NCI-H2171 (cell line): Measurements from ENCODE around the gene EIF2A.
"Not testable (repeated sequence)": the region's sequence is repeated elsewhere in the genome, so short reads cannot be mapped to it uniquely, and the experiment has no call there.

Experiments
- DNase-seq: peaks from one replicate; lab custom pipeline; 2025; lab: John Stamatoyannopoulos, UW

EIF2A gene

DNA sequence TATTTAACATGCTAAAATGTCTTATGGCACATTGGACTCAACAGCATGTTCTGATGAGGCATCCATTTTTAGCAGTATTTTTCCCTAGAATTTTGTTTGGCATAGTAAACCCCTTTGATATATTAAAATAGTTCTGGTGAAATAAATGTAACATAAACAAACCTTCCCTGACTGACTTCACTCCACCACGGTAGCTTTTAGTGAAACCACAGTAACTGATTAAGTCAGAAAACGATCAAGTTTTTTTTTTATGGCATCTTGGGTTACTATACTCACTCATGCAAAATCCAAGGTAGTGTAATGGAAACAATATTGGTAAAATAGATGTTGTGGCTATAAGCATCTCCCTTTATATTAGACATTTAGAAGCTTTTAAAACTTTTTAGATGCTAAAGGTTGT, 3.1 kb upstream of the EIF2A start:
- DNase-seq = no peak

DNA sequence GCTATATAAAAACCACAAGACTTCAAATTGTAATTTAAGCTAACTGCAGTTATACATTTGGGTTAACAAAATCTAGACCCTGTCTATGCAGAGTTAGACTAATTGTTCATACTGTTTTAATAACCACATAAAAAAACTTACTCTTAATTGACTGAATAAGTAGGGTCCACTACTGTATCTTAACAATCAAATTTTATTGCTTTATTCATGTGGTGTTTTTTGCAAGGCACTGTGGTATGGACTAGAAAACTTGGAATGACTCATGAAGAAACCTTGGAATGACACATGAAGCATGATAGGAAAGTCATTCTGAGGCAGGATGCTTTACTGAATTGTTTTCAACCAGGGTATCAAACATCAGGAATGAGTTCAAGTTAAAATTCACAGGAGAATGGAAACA, 2.5 kb upstream of the EIF2A start:
- DNase-seq = no peak

DNA sequence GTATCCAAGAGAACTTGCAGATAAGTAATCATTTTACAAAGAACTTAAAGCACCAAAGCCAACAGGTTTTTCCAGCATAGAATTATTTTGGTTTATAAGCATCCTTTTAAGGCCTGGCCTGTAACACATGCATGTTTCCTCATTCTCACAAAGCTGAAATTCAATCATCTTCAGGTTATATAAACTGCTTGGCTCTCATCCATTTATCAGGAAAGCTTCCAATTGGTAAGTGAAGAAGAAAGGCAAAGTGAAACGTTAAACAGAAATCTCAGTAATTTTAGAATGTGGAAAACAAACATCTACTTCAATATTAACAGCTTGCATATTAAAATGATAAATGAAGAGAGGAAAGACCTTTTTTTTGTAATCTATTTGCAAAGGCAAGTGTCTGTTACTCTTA, 1.9 kb upstream of the EIF2A start:
- no peak for DNase-seq

DNA sequence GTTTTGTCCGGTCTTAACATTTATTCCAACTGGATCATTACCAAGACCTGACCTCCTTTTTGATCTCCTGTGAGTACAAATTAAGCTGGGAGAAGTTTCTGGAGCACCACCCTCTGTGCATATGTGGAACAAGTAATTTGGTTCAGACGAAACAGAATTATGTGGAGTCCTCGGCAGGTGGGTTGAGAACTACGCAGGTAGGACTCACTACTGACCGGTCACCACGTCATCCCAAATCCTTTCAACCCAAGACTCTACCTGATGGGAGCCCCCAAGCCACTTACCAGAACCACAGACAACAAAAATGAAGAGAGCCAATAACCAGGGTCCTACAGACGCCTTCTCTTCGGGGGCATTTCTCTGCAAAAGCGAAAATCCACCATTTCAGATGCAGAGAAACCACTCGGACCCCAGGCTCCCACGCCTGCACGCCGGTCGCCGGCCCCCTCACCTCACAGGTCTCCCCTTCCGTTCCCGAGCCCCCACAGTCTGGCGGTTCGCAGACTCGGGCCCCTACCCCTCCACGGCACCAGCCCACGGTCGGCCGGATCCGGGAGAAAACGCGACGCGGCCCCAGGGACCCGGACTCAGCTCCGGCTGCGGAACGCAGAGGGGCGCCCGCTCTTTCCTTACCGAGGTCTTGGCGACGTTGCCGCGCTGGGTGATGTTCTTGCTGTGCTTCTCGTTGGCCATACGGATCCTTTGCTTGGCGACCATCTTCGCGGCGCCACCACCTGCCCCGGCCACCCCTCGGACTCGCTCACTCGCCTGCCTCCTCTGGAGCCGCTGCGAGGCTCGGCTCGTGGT, 965 bp upstream of the EIF2A start:
- DNase-seq = peak; percentile 17

DNA sequence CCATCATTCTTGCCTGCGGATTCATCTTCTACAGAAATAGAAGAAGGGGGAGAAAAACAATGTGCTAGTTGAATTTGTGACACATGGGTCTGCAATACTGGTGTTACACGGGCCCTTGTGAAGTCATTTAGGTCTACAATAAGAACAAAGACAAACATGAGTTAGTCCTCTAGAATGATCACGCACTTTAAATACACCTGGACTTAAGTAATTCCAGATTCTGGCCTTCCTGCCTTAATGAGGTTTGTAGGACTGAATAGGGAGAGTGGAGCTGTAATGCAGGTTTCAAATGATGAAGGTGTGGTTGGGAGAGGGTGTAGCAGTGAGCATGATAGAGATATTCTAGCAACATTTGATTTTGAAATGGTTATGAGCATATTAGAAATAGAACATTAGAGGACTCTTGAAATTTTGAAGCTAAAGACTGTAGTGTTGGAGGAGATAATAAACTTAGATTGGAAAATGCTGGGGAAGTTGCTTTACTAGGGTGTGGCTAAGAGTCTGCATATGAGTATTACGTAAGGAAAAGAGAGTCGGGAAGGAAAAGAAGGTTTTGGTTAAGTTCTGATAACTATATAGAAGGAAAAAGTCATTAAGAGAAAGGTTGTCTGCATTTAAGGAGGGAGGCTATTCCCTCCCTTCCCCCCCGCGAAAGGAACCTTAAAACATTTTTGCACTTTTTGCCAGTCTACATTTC, 606 bp downstream of the EIF2A start:
- DNase-seq = peak; percentile 41

DNA sequence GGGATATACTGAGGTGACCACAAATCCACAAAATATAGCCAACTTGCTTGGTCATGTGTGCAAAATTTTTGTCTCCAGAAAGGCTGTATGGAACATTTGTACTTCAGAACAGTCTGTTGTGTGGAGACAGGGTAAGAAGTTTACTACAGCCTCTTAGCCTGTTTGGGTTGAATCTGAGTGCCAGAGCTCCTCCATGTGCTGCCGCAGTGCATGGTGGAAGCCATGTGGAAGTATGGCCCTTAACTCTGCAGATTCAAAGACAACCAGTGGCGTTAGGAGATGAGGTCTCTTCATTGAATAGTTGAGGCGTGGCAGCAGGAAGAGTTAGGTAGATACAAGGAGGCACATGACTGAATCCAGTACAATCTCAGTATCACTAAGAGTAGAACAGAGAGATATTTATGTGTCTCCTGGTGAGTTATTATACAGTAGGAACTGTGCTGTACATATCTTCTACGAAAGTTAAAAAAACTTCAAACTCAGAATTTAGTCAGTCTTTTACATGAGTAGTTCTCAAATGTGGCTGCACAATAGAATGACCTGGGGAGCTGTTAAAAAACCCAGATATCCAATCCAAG, 9.4 kb downstream of the EIF2A start:
- no peak for DNase-seq

DNA sequence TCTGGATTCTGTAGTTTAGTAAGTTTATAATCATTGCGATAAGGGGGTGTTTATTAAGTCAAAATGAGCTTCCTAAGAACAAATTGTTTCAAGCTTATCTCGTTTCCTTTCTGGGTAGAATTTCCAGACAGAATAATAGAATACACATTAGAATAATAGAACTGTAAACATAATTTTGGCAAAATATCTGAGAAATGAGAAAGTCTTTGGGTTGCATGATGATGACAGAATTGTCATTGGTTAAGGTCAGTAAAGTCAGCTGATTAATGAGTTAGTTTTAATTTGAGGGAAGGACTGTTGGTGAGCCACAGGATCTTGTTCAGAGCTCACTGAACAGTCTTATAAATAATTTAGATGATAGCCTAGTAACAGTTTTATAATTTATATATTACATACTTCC, 10.2 kb downstream of the EIF2A start:
- DNase-seq = no peak

DNA sequence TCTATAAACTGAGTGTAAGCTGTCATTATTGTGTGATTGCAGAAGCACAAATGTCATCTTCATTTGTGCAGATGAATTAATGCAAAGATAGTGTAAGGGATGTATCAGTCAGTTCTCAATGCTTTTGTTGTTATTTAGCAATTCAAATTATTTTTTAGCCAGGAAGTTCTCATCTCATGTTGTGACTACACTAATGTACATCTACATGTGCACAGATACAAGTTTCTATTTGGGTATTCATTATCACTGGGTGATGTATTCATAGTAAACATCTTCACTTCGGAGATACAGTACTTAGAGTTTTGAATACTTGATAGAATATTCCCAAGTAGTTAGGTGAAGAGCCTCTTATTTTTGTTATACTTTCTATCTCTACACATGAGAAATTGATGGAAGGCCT, 11.1 kb downstream of the EIF2A start:
- DNase-seq = no peak

DNA sequence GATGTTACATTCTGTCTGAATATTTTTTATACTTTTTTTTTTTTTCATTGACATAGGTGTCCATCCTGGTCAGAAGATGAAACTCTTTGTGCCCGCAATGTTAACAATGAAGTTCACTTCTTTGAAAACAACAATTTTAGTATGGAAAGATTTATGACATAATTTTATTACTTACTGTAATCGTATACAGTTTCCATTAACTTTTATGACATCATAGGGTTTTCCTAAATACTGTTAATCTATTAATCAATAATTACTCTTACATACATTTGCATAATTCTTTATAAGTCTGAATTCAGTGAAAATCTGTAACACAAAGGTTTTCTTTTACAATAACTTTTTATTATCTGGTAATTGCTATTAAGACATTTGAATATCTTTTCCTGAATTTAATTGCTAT, 17.7 kb downstream of the EIF2A start:
- no peak for DNase-seq

DNA sequence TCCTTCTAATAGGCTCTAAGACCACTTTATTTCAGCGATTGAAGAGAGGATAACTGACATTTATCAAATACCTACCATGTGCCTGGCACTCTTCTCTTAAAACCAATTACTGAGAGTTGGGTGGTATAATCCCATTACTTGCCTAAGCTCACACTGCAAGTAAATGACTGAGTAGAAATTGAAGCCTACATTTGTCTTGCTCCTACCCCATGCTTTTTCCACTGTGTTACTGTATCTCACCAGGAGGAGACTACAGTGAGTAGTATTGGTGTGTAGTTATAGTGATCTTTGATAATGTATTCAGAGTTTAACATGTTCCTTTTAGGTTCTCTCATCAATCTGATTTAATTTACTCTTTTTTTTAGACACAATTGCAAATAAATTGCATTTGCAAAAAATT, 20.7 kb downstream of the EIF2A start:
- DNase-seq = no peak

DNA sequence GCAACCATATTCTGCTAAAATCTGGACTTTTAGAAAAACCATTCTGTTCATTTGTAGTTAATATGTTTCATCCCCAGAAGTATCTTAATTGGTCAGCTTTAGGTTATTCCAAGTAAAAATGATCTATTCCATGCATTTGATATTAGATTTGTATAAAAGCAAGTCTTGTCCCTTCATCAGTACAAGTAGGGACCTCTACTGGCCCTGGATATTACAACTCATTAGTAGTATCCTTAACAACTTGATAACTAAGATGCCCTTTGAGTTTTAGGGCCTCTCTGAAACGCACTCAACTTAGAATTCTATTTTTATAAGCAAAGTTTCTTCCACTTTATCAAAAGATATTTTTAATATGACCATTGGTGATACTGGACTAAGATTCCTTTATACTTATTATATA, 31.3 kb downstream of the EIF2A start:
- DNase-seq = no peak

DNA sequence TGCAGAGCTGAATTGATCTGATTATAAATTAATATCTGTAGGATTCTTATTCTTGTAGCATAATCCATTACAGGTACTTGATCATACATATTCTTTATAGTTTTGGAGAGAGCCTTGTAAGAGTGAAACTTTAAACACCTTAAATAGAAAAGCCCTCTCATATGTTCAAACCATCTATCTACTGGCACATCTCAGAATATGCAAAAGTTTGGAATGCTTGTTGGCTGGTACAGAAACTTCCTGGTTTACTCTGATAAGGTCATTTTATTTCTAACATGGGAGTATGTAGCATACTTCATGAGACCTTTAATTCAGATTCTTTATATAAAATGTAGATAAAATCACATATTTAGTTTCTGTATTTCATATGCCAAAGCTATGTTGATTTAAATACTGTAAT, 34.6 kb downstream of the EIF2A start:
- no peak for DNase-seq

DNA sequence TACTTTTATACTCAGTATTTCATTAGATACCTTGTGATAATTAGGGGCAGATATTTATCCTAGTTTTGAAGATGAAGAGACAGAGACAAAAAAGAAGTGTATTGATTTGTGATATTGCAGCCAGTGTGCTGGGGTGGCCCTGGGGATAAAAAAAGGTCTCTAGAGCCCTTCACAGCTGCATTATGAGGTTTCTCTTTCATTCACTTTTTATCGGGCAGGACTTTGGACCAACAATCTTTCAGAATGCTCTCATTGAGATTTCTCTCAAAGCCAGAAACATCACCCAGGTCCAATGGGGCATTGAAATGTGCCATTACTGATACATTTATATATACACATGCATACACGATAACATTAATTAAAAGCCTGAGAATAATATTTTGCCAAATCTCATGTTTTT, 36.0 kb downstream of the EIF2A start:
- no peak for DNase-seq

DNA sequence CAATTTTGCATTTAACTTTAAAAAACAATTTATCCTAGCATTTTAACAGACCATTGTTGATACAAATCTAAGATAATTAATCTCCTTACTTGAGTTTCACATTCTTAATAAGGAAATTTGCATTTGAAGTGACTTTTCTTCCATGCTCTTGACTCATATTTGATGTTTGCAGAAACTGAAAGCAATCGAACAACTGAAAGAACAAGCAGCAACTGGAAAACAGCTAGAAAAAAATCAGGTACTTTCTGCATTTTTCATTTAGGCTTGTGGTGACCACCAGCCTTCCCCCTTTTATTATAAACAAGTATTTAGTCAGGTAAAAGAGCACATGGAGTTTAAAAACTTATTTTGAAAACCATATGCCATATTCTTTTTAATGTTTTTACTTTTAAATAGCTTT, 36.4 kb downstream of the EIF2A start:
- no peak for DNase-seq

DNA sequence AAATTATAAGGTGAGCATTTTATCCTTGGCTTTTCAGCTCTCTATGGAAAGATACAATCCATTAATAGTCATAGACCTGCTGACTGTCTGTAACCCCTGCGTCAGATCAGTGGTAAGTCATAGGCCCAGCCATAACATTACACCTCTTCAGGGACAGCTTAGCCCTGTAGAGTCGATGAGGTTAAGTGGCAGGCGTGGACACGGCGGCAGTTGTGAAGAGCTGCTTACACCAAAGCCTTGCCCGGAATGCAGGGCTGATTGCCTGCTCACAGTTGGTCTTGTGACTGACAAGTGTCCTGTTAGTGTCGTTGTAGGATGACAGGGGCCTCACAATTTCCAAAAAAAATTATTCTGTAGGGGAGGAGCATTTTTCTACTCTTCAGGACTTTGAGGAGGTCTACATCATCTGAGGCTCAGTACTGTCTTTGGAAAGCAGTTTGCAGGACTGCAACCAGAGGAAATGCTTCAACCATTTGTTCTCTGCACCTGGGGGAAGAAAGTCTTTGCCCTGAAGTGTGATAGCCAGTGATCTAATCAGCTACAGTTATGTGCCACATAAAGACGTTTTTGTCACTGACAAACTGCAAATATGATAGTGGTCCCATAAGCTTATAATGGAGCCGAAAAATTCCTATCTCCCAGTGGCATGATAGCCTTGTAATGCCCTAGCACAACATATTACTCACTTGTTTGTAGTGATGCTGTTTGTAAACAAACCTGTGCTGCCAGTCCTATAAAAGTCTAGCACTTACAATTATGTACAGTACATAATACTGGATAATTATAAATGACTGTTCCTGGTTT, 41.6 kb downstream of the EIF2A start:
- no peak for DNase-seq

DNA sequence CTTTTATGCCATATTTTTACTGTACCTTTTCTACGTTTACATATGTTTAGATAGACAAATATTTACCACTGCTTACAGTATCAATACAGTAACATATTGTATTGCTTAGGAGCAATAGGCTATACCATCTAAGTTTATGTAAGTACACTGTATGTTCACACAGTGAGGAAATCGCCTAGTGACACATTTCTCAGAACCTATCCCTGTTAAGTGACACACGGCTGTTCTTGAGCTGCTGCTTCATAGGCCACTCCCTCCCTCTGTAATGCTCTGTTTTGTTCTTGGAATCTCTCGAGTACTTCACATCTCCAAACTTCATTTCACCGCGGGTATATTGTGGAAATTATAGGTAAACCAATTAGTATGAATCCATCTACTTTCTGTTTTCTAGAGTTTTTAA, 43.2 kb downstream of the EIF2A start:
- DNase-seq = no peak

DNA sequence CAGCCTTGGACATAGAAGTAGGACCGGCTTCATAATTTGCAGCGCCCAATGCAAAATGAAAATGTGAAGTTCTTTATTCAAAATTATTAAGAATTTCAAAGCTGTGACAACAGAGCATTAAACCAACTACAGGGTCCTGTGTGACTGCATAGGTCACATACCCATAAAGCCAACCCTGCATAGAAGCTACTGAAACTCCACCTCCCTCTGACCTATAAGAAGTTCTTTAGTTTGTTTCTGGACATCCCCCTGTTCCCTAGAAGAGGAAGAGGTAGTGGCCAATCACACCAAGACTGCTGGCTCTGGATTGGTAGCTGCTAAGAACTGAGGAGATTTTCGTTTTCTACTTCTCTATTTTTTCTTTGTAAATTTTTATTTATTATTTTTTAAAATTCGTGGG, 47.6 kb downstream of the EIF2A start:
- no peak for DNase-seq

DNA sequence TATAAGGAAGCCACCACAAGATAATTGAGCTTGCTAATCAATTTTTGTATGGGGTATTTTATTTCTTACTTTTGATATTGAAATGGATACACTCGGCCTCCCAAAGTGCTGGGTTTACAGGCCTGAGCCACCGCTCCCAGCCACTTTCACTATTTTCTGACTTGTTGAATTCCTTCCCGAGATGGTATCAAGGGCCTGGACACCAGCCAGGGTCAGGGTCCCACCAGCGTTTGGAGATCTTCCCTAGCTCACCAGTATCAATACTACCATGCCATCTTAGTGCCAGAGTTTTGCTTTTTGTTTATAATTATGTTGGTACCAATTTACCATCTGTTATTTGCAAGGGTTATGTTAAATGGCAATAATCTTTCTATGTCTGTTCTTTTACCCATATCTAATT, 51.1 kb downstream of the EIF2A start:
- DNase-seq = no peak

DNA sequence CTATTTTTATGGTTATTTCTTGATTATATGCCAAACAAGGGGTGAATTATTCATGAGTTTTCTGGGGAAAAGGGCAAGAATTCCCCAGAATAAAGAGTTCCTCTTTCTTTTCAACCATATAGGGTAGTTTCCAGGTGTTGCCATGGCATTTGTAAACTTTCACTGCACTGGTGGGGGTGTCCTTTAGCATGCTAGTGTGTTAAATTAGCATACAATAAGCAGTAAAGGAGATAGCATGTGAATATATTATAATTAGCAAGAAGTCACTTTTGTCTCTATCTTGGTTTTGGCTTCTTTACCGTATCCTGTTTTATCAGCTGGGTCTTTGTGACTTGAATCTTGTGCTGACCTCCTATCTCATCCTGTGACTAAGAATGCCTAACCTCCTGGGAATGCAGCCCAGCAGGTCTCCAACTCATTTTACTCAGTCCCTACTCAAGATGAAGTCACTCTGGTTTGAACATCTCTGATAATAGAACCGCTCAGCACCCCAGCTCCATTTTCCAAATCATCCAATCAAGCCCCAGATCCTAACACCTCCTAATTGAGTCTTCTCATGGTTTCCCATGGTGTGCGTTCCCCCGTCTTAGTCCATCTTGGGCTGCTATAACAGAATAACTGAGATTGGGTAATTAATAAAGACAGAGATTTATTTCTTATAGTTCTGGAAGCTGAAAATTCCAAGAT, 53.2 kb downstream of the EIF2A start:
- no peak for DNase-seq

DNA sequence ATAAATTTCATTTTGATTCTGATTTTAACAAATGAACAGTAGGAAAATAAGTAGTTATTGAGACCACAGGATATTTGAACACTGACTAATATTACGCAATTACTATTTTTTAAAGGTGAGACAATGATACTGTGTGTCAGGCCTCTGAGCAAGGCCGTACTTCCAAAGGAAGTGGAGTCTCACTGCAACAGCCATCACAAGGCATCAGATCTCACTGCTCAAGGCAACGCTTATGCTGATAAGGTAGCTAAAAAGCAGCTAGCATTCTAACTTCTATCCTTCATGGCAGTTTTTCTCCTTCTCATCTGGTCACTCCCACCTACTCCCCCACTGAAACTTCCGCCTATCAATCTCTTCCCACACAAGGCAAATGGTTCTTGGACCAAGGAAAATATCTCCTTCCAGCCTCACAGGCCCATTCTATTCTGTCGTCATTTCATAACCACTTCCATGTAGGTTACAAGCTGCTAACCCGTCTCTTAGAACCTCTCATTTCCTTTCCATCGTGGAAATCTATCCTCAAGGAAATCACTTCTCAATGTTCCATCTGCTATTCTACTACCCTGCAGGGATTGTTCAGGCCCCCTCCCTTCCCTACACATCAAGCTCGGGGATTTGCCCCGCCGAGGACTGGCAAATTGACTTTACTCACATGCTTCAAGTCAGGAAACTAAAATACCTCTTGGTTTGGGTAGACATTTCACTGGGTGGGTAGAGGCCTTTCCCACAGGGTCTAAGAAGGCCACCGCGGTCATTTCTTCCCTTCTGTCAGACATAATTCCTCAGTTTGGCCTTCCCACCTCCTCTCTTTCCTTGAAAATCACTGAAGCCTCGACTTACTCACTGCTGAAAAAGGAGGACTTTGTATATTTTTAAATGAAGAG, 54.3 kb downstream of the EIF2A start:
- not testable (repeated sequence) for DNase-seq
